Epithelial cell of esophagus (primary cell): ENCODE measurements around the gene YRDC.

Experiments used
- DNase-seq: peaks from one replicate; pipeline ENCODE4 v3.0.0; 2010; ENCODE audit warnings: low read depth
- H3K4me3 ChIP-seq: 2 replicates; pipeline ENCODE4 v1.5.1; 2011; ENCODE audit warnings: mild to moderate bottlenecking, low read length, control low read depth
- TF ChIP-seq, protein P1 (sequence below): IDR thresholded peaks from 2 replicates; pipeline ENCODE4 v1.5.1; 2011; ENCODE audit warnings: low read depth, mild to moderate bottlenecking, low read length, control low read depth, inconsistent platforms; ENCODE audit not compliant: insufficient read depth; ENCODE audit errors: missing control alignments

YRDC gene

GRCh38 chr1:37762516-37762915 lies 45.5 kb downstream of the YRDC start:
- no peak for DNase-seq
- TF ChIP-seq, protein P1, sequence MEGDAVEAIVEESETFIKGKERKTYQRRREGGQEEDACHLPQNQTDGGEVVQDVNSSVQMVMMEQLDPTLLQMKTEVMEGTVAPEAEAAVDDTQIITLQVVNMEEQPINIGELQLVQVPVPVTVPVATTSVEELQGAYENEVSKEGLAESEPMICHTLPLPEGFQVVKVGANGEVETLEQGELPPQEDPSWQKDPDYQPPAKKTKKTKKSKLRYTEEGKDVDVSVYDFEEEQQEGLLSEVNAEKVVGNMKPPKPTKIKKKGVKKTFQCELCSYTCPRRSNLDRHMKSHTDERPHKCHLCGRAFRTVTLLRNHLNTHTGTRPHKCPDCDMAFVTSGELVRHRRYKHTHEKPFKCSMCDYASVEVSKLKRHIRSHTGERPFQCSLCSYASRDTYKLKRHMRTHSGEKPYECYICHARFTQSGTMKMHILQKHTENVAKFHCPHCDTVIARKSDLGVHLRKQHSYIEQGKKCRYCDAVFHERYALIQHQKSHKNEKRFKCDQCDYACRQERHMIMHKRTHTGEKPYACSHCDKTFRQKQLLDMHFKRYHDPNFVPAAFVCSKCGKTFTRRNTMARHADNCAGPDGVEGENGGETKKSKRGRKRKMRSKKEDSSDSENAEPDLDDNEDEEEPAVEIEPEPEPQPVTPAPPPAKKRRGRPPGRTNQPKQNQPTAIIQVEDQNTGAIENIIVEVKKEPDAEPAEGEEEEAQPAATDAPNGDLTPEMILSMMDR, result no peak
- no peak overlapping the region for H3K4me3 ChIP-seq

DNA sequence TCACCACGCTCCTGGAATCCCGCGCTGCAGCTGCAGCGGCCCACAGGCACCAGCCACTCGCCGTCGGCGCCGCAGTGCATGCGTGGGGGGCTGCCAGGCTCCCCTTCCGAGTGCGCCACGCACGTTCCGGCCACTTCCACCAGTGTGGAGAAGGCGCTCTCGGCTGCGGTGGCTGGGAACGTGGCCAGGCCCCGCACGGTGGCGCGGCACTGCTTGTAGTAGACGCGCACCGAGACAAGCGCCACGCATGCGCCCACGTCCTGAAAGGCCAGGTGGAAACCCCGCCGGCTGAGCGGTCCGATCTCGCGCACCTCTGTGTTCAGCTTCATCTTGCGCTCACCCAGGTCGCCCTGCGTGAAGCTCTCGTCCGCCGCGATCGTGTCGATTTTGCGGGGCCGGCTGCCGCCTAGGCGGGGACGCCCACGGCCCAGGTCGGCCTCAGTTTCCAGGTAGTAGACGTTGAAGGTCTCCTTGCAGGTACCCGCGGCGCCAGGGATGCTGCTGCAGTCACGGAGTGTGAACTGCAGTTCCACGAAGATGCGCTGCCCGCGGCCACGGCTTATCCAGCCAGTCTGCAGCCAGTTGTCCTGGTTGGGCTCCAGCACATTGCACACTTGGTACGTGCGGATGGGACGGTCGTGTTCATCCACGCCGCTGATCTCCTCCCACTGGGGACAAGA lies 46.5 kb downstream of the YRDC start:
- TF ChIP-seq, protein P1, result no peak
- H3K4me3 ChIP-seq, result no peak overlapping the region
- no peak for DNase-seq

DNA sequence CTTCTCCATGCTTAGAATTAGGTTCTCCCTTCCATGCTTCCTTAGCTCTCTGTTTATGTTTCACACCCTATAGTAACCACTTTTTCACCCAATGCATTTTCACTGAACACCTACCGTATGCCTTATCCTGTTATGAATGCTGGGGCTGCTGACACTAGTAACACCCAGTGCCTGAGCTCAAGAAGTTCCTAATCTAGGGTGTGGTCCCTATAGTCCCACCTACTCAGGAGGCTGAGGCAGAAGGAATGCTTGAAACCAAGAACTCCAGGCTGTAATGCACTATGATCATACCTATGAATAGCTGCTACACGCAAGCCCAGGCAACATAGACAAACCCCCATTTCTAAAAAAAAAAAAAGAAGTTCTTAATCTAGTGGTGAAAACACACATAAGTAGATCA lies 48.6 kb downstream of the YRDC start:
- TF ChIP-seq, protein P1, result no peak
- H3K4me3 ChIP-seq, result no peak overlapping the region
- DNase-seq, result no peak

GRCh38 chr1:37755951-37756560 lies 52.0 kb downstream of the YRDC start:
- DNase-seq, result no peak
- TF ChIP-seq, protein P1, result no peak
- H3K4me3 ChIP-seq, result no peak overlapping the region

DNA sequence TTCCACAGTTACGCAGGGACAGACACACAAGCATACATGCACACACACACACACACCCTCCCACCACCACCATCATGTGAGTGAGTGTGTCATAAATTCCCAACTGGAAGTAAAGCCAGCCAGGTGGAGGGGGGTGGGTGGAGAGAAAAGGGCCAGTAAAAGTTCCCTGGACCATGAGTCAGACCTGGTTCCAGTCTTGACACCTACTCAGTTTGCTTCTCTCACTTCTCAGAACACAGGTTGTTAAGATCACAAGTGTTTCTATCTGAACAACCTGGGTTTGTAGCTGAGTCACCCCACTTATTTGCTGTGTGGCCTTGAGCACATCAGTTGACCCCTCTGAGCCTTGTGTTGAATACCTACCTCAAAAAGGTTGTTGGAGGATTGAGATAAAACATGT lies 52.7 kb downstream of the YRDC start:
- no peak overlapping the region for H3K4me3 ChIP-seq
- TF ChIP-seq, protein P1, result no peak
- peak; percentile 46 for DNase-seq

- TF ChIP-seq, protein P1, result no peak
- no peak overlapping the region for H3K4me3 ChIP-seq
- DNase-seq, result no peak
Measured at GRCh38 chr1:37753473-37754321, 54.3 kb downstream of the YRDC start.
